ENCODE results near the gene RBM11.

The RBM11 gene

GRCh38 chr21:14271053-14271452, 55.1 kb downstream of the RBM11 start:
- no peak for DNase-seq (ENCODE audit: low read depth in 2 of 2)

GRCh38 chr21:14271641-14272040, 55.7 kb downstream of the RBM11 start:
- DNase-seq (ENCODE audit: low read depth in 2 of 2), result no peak

- DNase-seq (ENCODE audit: low read depth in 2 of 2), result no peak
Measured at GRCh38 chr21:14273736-14274538, 58.0 kb downstream of the RBM11 start.

GRCh38 chr21:14275702-14276205, 59.8 kb downstream of the RBM11 start:
- no peak for DNase-seq (ENCODE audit: low read depth in 2 of 2)

Measured in stimulated activated CD8-positive, alpha-beta memory T cell treated with anti-CD3 and anti-CD28 coated beads, Interleukin-2, amount 100 ng/mL, for 1 hour (primary cell).